Measurements from ENCODE around the gene GALE. TPM values are rescaled to one million over a fixed set of nuclear protein-coding genes. Genes with fewer than 3 reads are reported as not detected.

Gene GALE
- total RNA-seq, 1 donor from 2014 or later = 131 TPM

GRCh38 chr1:23823767-23824166 lies 23.2 kb upstream of the GALE start:
- DNase-seq (ENCODE audit: low read depth) = no peak
- H3K4me3 ChIP-seq (ENCODE audit: low read depth, low read length) = peak overlapping the region; percentile 100
- no peak for TF ChIP-seq CTCF (conservative IDR thresholded peaks at IDR 0.05; ENCODE audit: low read depth, low read length)

- no peak for TF ChIP-seq CTCF (conservative IDR thresholded peaks at IDR 0.05; ENCODE audit: low read depth, low read length)
- no peak for DNase-seq (ENCODE audit: low read depth)
These were observed 17.1 kb upstream of the GALE start for GRCh38 chr1:23817633-23818032.

GRCh38 chr1:23816906-23817305 lies 16.4 kb upstream of the GALE start:
- TF ChIP-seq CTCF (conservative IDR thresholded peaks at IDR 0.05; ENCODE audit: low read depth, low read length) = no peak
- DNase-seq (ENCODE audit: low read depth) = no peak
- no peak overlapping the region for H3K4me3 ChIP-seq (ENCODE audit: low read depth, low read length)

More at GRCh38 chr1:23817633-23818032, 17.1 kb upstream of the GALE start:
- no peak overlapping the region for H3K4me3 ChIP-seq (ENCODE audit: low read depth, low read length)

- TF ChIP-seq CTCF (conservative IDR thresholded peaks at IDR 0.05; ENCODE audit: low read depth, low read length) = no peak
These were observed 15.8 kb upstream of the GALE start for GRCh38 chr1:23816361-23816760.

GRCh38 chr1:23814016-23814415 lies 13.5 kb upstream of the GALE start:
- no peak overlapping the region for H3K4me3 ChIP-seq (ENCODE audit: low read depth, low read length)
- DNase-seq (ENCODE audit: low read depth) = no peak
- TF ChIP-seq CTCF (conservative IDR thresholded peaks at IDR 0.05; ENCODE audit: low read depth, low read length) = no peak

More at GRCh38 chr1:23816361-23816760, 15.8 kb upstream of the GALE start:
- H3K4me3 ChIP-seq (ENCODE audit: low read depth, low read length) = no peak overlapping the region
- no peak for DNase-seq (ENCODE audit: low read depth)

GRCh38 chr1:23810818-23811540 lies 10.4 kb upstream of the GALE start:
- H3K4me3 ChIP-seq (ENCODE audit: low read depth, low read length) = no peak overlapping the region
- no peak for DNase-seq (ENCODE audit: low read depth)

More at GRCh38 chr1:23810818-23811540, 10.4 kb upstream of the GALE start:
- TF ChIP-seq CTCF (conservative IDR thresholded peaks at IDR 0.05; ENCODE audit: low read depth, low read length) = peak; percentile 77

Measured in epithelial cell of proximal tubule (primary cell).